Measurements from ENCODE around the gene SLC22A31.

GRCh38 chr16:89169778-89170177 is 30.6 kb downstream of the SLC22A31 start:
- TF ChIP-seq POLR2A (IDR thresholded peaks at IDR 0.05): no peak
- no peak for TF ChIP-seq CTCF (IDR thresholded peaks at IDR 0.05 in 8 of 11, conservative IDR thresholded peaks at IDR 0.05 in 3 of 11)
- TF ChIP-seq POLR2AphosphoS5 (IDR thresholded peaks at IDR 0.05): no peak

Measured in spleen (tissue), 7 donors.